Activated CD8-positive, alpha-beta T cell treated with anti-CD3 and anti-CD28 coated beads for 36 hours (primary cell): ENCODE measurements around the gene CLPSL2. TPM values are rescaled to one million over a fixed set of nuclear protein-coding genes. Genes with fewer than 3 reads are reported as not detected.

Experiments
- ATAC-seq: fragments of 200-7000 bp; cut with Tn5 transposase; one replicate; pipeline ENCODE4 v1.10.0; 2021; ENCODE audit warnings: mild to moderate bottlenecking, moderate library complexity
- CTCF ChIA-PET: fragments of 350-600 bp; sonication (Branson Sonifier 250); formaldehyde crosslinking; loops from one replicate; lab custom pipeline; 2021; ENCODE audit warnings: antibody characterized with exemption; lab: Charles Lee
- POLR2A ChIA-PET: fragments of 350-600 bp; sonication (Branson Sonifier 250); formaldehyde crosslinking; loops from one replicate; lab custom pipeline; 2021; ENCODE audit warnings: antibody characterized with exemption; lab: Charles Lee
- DNase-seq: peaks from one replicate; pipeline ENCODE4 v3.0.0-alpha.2; 2020
- H3K27ac Mint-ChIP-seq: one replicate; pipeline ENCODE4 v1.8.0; 2021; ENCODE audit warnings: mild to moderate bottlenecking, mixed read lengths
- H3K27me3 Mint-ChIP-seq: one replicate; pipeline ENCODE4 v1.8.0; 2021; ENCODE audit warnings: mixed read lengths
- H3K36me3 Mint-ChIP-seq: one replicate; pipeline ENCODE4 v1.8.0; 2021; ENCODE audit warnings: low read depth, mixed read lengths
- H3K4me1 Mint-ChIP-seq: one replicate; pipeline ENCODE4 v1.8.0; 2021; ENCODE audit warnings: low read depth, mixed read lengths
- H3K4me3 Mint-ChIP-seq: one replicate; pipeline ENCODE4 v1.8.0; 2021; ENCODE audit warnings: mild to moderate bottlenecking, moderate library complexity, mixed read lengths
- H3K9me3 Mint-ChIP-seq: one replicate; pipeline ENCODE4 v1.8.0; 2021; ENCODE audit warnings: mixed read lengths
- intact Hi-C: fragments of 100-400 bp; cut with micrococcal nuclease; formaldehyde crosslinking; loops from one replicate; pipeline ENCODE4 v1.10.0; 2022
- total RNA-seq, 2 experiments: library from RNA; stranded (reverse); gene quantifications; one replicate each; pipeline ENCODE4 v1.2.3, GENCODE V29; 2021
- TF ChIP-seq, protein P1 (sequence below): fragments of 200-600 bp; IDR thresholded peaks from one replicate; pipeline ENCODE4 v1.8.0; 2022; ENCODE audit warnings: antibody characterized with exemption, mild to moderate bottlenecking

The CLPSL2 gene
- total RNA-seq, 2 experiments from 2014 or later = not detected

DNA sequence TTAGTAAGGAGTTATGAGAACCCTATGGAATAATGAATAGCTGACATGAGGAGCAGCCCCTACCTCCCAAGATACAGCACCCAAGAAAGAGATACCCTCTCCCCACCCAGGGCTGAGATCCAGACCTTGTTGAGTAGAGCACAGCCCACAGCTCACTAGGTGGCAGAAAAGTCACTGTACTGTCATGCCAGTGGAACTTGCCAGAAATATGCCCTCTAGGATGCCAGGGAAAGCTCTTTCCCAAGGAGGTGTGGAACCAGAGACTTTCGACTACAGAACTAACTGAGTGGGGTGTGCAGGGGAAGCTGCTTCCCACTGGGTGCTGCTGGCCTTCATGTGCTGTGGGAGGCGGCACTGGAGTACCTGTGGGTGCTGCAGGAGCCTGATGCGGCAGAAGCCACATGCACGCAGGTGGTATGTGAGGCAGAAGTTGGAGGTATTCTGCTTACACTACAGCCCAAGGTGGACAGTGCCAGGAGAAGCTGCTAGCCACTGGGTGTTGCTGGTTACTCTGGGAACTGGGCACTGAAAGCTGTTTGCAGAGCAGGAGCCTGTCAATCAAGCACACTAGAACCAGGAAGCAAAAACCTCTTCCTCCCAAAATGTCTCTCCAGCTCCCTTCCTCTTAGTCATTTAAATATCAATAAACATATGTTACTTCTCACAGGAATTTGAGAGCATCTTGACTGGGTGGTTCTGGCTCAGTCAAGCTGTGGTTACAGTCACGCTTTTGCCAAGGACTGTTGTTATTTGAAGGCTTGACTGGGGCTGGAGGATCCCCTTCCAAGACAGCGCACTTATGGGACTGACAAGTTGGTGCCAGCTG lies 21.7 kb upstream of the CLPSL2 start:
- peaks cover 7% of the 10 kb centered on the region for H3K27me3 Mint-ChIP-seq
- H3K4me3 Mint-ChIP-seq = no peak overlapping the region
- ChIA-PET CTCF (interaction anchor here (1.0 to 1.6 kb wide), 2 partner anchors 17 to 232 kb away, joined by 4 to 6 read pairs; partner anchors contain the start of gene ARMC12), POLR2A (interaction anchor here (0.7 kb wide), 1 partner anchor 624 kb away, joined by 3 read pairs; no protein-coding TSS in a partner anchor)
- peaks cover 2% of the 10 kb centered on the region for H3K4me1 Mint-ChIP-seq
- TF ChIP-seq, protein P1, sequence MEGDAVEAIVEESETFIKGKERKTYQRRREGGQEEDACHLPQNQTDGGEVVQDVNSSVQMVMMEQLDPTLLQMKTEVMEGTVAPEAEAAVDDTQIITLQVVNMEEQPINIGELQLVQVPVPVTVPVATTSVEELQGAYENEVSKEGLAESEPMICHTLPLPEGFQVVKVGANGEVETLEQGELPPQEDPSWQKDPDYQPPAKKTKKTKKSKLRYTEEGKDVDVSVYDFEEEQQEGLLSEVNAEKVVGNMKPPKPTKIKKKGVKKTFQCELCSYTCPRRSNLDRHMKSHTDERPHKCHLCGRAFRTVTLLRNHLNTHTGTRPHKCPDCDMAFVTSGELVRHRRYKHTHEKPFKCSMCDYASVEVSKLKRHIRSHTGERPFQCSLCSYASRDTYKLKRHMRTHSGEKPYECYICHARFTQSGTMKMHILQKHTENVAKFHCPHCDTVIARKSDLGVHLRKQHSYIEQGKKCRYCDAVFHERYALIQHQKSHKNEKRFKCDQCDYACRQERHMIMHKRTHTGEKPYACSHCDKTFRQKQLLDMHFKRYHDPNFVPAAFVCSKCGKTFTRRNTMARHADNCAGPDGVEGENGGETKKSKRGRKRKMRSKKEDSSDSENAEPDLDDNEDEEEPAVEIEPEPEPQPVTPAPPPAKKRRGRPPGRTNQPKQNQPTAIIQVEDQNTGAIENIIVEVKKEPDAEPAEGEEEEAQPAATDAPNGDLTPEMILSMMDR = no peak
- ATAC-seq (no peak), DNase-seq (no peak)
- no peaks in the 10 kb centered on the region for H3K36me3 Mint-ChIP-seq
- intact Hi-C loops = no loop called here
- no peaks in the 10 kb centered on the region for H3K9me3 Mint-ChIP-seq
- no peak overlapping the region for H3K27ac Mint-ChIP-seq

DNA sequence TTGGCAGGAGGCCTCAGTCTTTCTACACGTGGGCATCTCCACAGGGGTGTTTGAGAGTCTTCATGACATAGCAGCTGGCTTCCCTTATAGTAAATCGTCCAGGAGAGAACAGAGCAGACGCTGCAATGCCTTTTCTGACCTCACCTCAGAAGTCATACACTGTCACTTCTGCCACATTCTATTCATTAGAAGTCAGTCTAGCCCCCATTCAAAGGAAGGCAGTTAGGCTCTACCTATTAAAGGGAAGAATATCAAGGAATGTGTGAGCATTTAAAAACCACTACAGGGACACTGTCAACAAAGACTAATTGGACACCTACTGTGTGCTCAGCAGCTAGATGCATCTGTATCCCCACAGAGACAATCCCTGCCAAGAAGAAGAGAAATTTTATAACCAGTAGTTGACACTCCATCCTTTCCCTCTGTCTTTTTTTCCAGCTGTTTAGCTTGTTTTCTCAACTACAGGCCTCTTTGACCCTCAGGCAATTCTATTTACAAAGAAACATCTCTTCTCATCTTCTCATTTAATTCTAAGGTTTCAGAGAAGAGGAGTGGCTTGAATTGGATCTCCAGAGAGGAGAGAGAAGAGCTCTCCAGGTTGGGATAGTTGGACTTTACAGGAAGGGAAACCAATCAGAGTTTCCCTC lies 21.0 kb upstream of the CLPSL2 start:
- ATAC-seq (no peak), DNase-seq (no peak)
- TF ChIP-seq, protein P1 = no peak
- ChIA-PET CTCF (interaction anchor here (1.6 kb wide), 1 partner anchor 233 kb away, joined by 6 read pairs; no protein-coding TSS in a partner anchor), POLR2A (interaction anchor here (0.7 kb wide), 1 partner anchor 624 kb away, joined by 3 read pairs; no protein-coding TSS in a partner anchor)
- Mint-ChIP-seq H3K27me3 (peaks cover 11% of the 10 kb centered on the region), H3K9me3 (no peaks in the 10 kb centered on the region), H3K36me3 (no peaks in the 10 kb centered on the region), H3K4me1 (peaks cover 2% of the 10 kb centered on the region), H3K4me3 (no peak overlapping the region), H3K27ac (no peak overlapping the region)
- intact Hi-C loops = no loop called here

DNA sequence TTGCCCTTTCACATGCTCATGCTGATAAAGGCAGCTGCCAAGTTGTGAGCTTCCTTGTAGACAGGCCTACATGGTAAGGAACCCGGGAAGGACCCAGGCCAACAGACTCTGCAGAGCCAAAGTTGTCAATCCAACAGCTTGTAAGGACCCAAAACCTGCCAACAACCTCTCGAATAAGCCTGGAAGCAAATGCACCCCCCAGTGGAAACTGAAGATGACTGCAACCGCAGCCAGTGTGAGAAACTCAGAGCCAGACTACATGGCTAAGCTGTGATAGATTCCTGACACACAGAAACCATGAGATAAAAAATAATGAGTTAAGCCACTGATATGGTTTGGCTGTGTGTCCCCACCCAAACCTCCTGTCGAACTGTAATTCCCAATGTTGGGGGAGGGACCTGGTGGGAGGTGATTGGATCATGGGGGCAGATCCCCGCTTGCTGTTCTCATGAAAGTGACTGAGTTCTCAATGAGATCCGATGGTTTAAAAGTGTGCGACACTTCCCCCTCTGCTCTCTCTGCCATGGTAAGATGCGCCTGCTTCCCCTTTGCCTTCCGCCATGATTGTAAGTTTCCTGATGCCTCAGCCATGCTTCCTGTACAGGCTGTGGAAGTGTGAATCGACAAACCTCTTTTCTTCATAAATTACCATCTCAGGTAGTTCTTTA lies 18.8 kb upstream of the CLPSL2 start:
- no peaks in the 10 kb centered on the region for H3K36me3 Mint-ChIP-seq
- ATAC-seq = peak; percentile 42
- TF ChIP-seq, protein P1 = peak; percentile 41
- no peak overlapping the region for H3K4me3 Mint-ChIP-seq
- intact Hi-C loops = no loop called here
- H3K27ac Mint-ChIP-seq = no peak overlapping the region
- peak; percentile 32 for DNase-seq
- CTCF ChIA-PET = interaction anchor here (0.6 to 1.6 kb wide), 6 partner anchors 10 to 248 kb away, joined by 3 to 8 read pairs (median 3); no protein-coding TSS in a partner anchor
- peaks cover 19% of the 10 kb centered on the region for H3K27me3 Mint-ChIP-seq
- H3K9me3 Mint-ChIP-seq = no peaks in the 10 kb centered on the region
- no peaks in the 10 kb centered on the region for H3K4me1 Mint-ChIP-seq
- POLR2A ChIA-PET = no interaction called here

DNA sequence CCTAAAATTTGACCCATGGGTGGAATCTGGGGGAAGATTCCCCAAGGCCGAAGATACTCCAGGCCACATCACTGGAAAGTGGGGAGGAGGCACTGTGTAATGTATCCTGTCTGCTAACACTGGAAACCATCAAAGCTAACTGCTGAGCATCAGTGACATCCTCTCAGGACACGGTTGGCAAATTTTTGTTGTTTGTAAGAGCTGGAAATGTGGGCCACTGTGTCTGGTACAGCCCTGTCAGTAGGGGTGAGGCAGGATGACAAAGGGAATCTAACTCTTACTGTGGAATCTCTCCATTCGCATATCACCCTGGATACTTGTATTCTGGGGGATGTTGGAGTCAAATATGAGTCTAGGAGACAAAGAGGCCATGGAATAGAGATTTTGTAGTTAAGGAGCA lies 17.0 kb upstream of the CLPSL2 start:
- no peaks in the 10 kb centered on the region for H3K4me1 Mint-ChIP-seq
- intact Hi-C loops = no loop called here
- DNase-seq (no peak), ATAC-seq (no peak)
- H3K4me3 Mint-ChIP-seq = no peak overlapping the region
- TF ChIP-seq, protein P1 = no peak
- CTCF ChIA-PET = interaction anchor here (0.7 to 1.5 kb wide), 2 partner anchors 196 to 237 kb away, joined by 3 read pairs; no protein-coding TSS in a partner anchor
- no peaks in the 10 kb centered on the region for H3K9me3 Mint-ChIP-seq
- POLR2A ChIA-PET = no interaction called here
- H3K27ac Mint-ChIP-seq = no peak overlapping the region
- no peaks in the 10 kb centered on the region for H3K36me3 Mint-ChIP-seq
- H3K27me3 Mint-ChIP-seq = peaks cover 35% of the 10 kb centered on the region
